GM19395 (cell line): ENCODE measurements around the gene PDE10A.

Source experiments
- ATAC-seq: cut with Tn5 transposase; IDR thresholded peaks from one replicate; pipeline ENCODE4 v1.9.1; 2021; ENCODE audit warnings: mild to moderate bottlenecking, moderate library complexity; ENCODE audit not compliant: unreplicated experiment

The PDE10A gene

GRCh38 chr6:165662749-165663376 is at the start of gene PDE10A:
Gene PDE10A, minus strand, starts transcription at chr6:165663241. Its CDS starts 430 bp downstream, at chr6:165662811.
- ATAC-seq: no peak

GRCh38 chr6:165708985-165709576 is 46.0 kb upstream of the PDE10A start:
- no peak for ATAC-seq

GRCh38 chr6:165707067-165707853 is 44.2 kb upstream of the PDE10A start:
- no peak for ATAC-seq

- no peak for ATAC-seq
These were observed 42.9 kb upstream of the PDE10A start for GRCh38 chr6:165705941-165706340.

GRCh38 chr6:165704045-165704748 is 41.2 kb upstream of the PDE10A start:
- ATAC-seq: peak; percentile 77

- ATAC-seq: no peak
These were observed 39.6 kb upstream of the PDE10A start for GRCh38 chr6:165702669-165703068.

- peak; percentile 82 for ATAC-seq
These were observed 38.7 kb upstream of the PDE10A start for GRCh38 chr6:165701564-165702354.

GRCh38 chr6:165701005-165701404 is 38.0 kb upstream of the PDE10A start:
- ATAC-seq: no peak

- no peak for ATAC-seq
These were observed 35.8 kb upstream of the PDE10A start for GRCh38 chr6:165698868-165699267.

GRCh38 chr6:165697171-165697570 is 34.1 kb upstream of the PDE10A start:
- no peak for ATAC-seq

- ATAC-seq: no peak
These were observed 32.9 kb upstream of the PDE10A start for GRCh38 chr6:165695722-165696515.

GRCh38 chr6:165694296-165694695 is 31.3 kb upstream of the PDE10A start:
- ATAC-seq: no peak

- ATAC-seq: no peak
These were observed 29.1 kb upstream of the PDE10A start for GRCh38 chr6:165692106-165692653.

GRCh38 chr6:165689699-165690098 is 26.7 kb upstream of the PDE10A start:
- ATAC-seq: no peak

- no peak for ATAC-seq
These were observed 23.7 kb upstream of the PDE10A start for GRCh38 chr6:165686596-165687365.

- no peak for ATAC-seq
These were observed 22.3 kb upstream of the PDE10A start for GRCh38 chr6:165685302-165685701.

- no peak for ATAC-seq
These were observed 21.3 kb upstream of the PDE10A start for GRCh38 chr6:165684333-165684732.

- no peak for ATAC-seq
These were observed 17.9 kb upstream of the PDE10A start for GRCh38 chr6:165680975-165681374.

- ATAC-seq: no peak
These were observed 16.3 kb upstream of the PDE10A start for GRCh38 chr6:165679326-165679725.
